Astrocyte (in vitro differentiated cells and primary cell): ENCODE results near the gene PRR35. TPM values are rescaled to one million over a fixed set of nuclear protein-coding genes. Genes with fewer than 3 reads are reported as not detected.

Experiments used
- microRNA-seq: library from miRNA; unstranded; fragments of <30 nt; microRNA quantifications from one replicate; pipeline ENCODE4 v1.2.0, GENCODE V29; 2020
- total RNA-seq: library from RNA; stranded (reverse); gene quantifications from 2 replicates; pipeline ENCODE4 v1.2.1, GENCODE V29; 2021

PRR35 gene
- total RNA-seq, 1 donor from 2014 or later = 0.09 TPM

Small RNA genes within 50 kb of the gene (microRNA-seq; reads per million reads assigned to microRNA genes)
- 43.8 reads per million, percentile 56 among the genes with 10 or more reads in this experiment for gene MIR3176
- gene MIR5587 = 2.5 reads per million

Other genes with a start within 250 kb of the PRR35 start
- 27.0 and 28.8 TPM in 2 replicates for gene AXIN1, start 207.7 kb upstream of the PRR35 start, total RNA-seq
- gene MRPL28, start 189.9 kb upstream of the PRR35 start, total RNA-seq = 89.2 and 95.8 TPM in 2 replicates
- 80.5 and 86.3 TPM in 2 replicates for gene PGAP6, start 178.4 kb upstream of the PRR35 start, total RNA-seq
- gene NME4, start 163.2 kb upstream of the PRR35 start, total RNA-seq = 268 and 275 TPM in 2 replicates
- 13.4 and 17.4 TPM in 2 replicates for gene DECR2, start 158.5 kb upstream of the PRR35 start, total RNA-seq
- gene RAB11FIP3, start 134.7 kb upstream of the PRR35 start, total RNA-seq = 21.0 and 21.2 TPM in 2 replicates
- gene CAPN15, start 32.7 kb upstream of the PRR35 start, total RNA-seq = 33.6 and 38.7 TPM in 2 replicates
- gene NHLRC4, start 6.6 kb downstream of the PRR35 start, total RNA-seq = 0.50 and 0.73 TPM in 2 replicates
- 22.2 and 22.4 TPM in 2 replicates for gene PIGQ, start 9.6 kb downstream of the PRR35 start, total RNA-seq
- 12.6 and 13.0 TPM in 2 replicates for gene RAB40C, start 29.7 kb downstream of the PRR35 start, total RNA-seq
- 0.43 and 0.89 TPM in 2 replicates for gene WFIKKN1, start 70.6 kb downstream of the PRR35 start, total RNA-seq
- 56.4 and 59.6 TPM in 2 replicates for gene METTL26, start 75.9 kb downstream of the PRR35 start, total RNA-seq
- gene MCRIP2, start 81.4 kb downstream of the PRR35 start, total RNA-seq = 20.9 and 23.7 TPM in 2 replicates
- gene WDR90, start 89.0 kb downstream of the PRR35 start, total RNA-seq = 16.1 and 21.2 TPM in 2 replicates
- 87.3 and 93.2 TPM in 2 replicates for gene RHOT2, start 107.7 kb downstream of the PRR35 start, total RNA-seq
- gene RHBDL1, start 115.3 kb downstream of the PRR35 start, total RNA-seq = 4.0 and 4.9 TPM in 2 replicates
- gene STUB1, start 120.0 kb downstream of the PRR35 start, total RNA-seq = 138 and 140 TPM in 2 replicates
- gene JMJD8, start 123.9 kb downstream of the PRR35 start, total RNA-seq = 24.6 and 26.8 TPM in 2 replicates
- gene WDR24, start 130.0 kb downstream of the PRR35 start, total RNA-seq = 8.2 and 9.5 TPM in 2 replicates
- 3.7 and 5.2 TPM in 2 replicates for gene FBXL16, start 145.4 kb downstream of the PRR35 start, total RNA-seq
- 30.1 and 31.5 TPM in 2 replicates for gene METRN, start 154.7 kb downstream of the PRR35 start, total RNA-seq
- 22.6 and 26.6 TPM in 2 replicates for gene ANTKMT, start 160.8 kb downstream of the PRR35 start, total RNA-seq
- 2.1 and 4.7 TPM in 2 replicates for gene CCDC78, start 166.0 kb downstream of the PRR35 start, total RNA-seq
- 15.5 and 17.6 TPM in 2 replicates for gene HAGHL, start 166.7 kb downstream of the PRR35 start, total RNA-seq
- gene CIAO3, start 180.6 kb downstream of the PRR35 start, total RNA-seq = 18.5 and 19.6 TPM in 2 replicates
- gene MSLN, start 200.3 kb downstream of the PRR35 start, total RNA-seq = not detected in 2 replicates
- gene RPUSD1, start 228.0 kb downstream of the PRR35 start, total RNA-seq = 27.5 and 28.8 TPM in 2 replicates
- 9.8 and 14.8 TPM in 2 replicates for gene CHTF18, start 228.2 kb downstream of the PRR35 start, total RNA-seq
- not detected in 2 replicates for gene GNG13, start 240.3 kb downstream of the PRR35 start, total RNA-seq